Measurements from ENCODE around the gene ROPN1L.

GRCh38 chr5:10427978-10428377 lies 13.7 kb upstream of the ROPN1L start:
- TF ChIP-seq POLR2A (IDR thresholded peaks at IDR 0.05; ENCODE audit: borderline replicate concordance, extremely low read depth, insufficient read depth, insufficient read length) = no peak
- TF ChIP-seq REST (IDR thresholded peaks at IDR 0.05; ENCODE audit: low read depth) = no peak
- no peak for TF ChIP-seq EZH2 (IDR thresholded peaks at IDR 0.05)
- TF ChIP-seq, protein P1, sequence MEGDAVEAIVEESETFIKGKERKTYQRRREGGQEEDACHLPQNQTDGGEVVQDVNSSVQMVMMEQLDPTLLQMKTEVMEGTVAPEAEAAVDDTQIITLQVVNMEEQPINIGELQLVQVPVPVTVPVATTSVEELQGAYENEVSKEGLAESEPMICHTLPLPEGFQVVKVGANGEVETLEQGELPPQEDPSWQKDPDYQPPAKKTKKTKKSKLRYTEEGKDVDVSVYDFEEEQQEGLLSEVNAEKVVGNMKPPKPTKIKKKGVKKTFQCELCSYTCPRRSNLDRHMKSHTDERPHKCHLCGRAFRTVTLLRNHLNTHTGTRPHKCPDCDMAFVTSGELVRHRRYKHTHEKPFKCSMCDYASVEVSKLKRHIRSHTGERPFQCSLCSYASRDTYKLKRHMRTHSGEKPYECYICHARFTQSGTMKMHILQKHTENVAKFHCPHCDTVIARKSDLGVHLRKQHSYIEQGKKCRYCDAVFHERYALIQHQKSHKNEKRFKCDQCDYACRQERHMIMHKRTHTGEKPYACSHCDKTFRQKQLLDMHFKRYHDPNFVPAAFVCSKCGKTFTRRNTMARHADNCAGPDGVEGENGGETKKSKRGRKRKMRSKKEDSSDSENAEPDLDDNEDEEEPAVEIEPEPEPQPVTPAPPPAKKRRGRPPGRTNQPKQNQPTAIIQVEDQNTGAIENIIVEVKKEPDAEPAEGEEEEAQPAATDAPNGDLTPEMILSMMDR (IDR thresholded peaks at IDR 0.05 in 2 of 3, conservative IDR thresholded peaks at IDR 0.05 in 1 of 3; ENCODE audit: borderline replicate concordance in 1 of 3, insufficient read depth in 1 of 3, low read depth in 2 of 3, low read length in 2 of 3) = no peak
- TF ChIP-seq SIN3A (IDR thresholded peaks at IDR 0.05; ENCODE audit: low read depth) = no peak
- TF ChIP-seq RAD21 (IDR thresholded peaks at IDR 0.05; ENCODE audit: low read depth) = no peak
- TF ChIP-seq POLR2AphosphoS5 (IDR thresholded peaks at IDR 0.05; ENCODE audit: low read depth, low read length) = no peak
- no peak for TF ChIP-seq SRF (IDR thresholded peaks at IDR 0.05; ENCODE audit: low read depth)

Measured in HCT116 (cell line).